IMR-90 (cell line): ENCODE results near the gene TFAP2A. TPM values are rescaled to one million over a fixed set of nuclear protein-coding genes. Genes with fewer than 3 reads are reported as not detected.

Experiments used
- ATAC-seq: fragments of 200-7000 bp; cut with Tn5 transposase; 2 replicates; pipeline ENCODE4 v1.9.1; 2020; ENCODE audit warnings: low read depth, mild to moderate bottlenecking, moderate library complexity
- BruUV-seq: library from RNA; stranded (reverse); fragments of 400-500 nt; replicated peaks from 2 replicates; lab custom pipeline; 2021; lab: Mats Ljungman, UMichigan
- CTCF ChIA-PET: fragments of 300-600 bp; formaldehyde crosslinking; extraction: SDS; loops from one replicate; lab custom pipeline; 2021; ENCODE audit warnings: antibody characterized with exemption; lab: Yijun Ruan, JAX
- POLR2A ChIA-PET: fragments of 300-600 bp; sonication (Branson Sonifier 250); formaldehyde crosslinking; loops from one replicate; lab custom pipeline; 2022; ENCODE audit warnings: antibody characterized with exemption; ENCODE audit not compliant: unreplicated experiment; lab: Charles Lee
- DNase-seq: peaks from one replicate; pipeline ENCODE4 v3.0.0; 2013
- H2AFZ ChIP-seq: replicated peaks from 2 replicates; pipeline ENCODE3; 2013; ENCODE audit warnings: low read length, mild to moderate bottlenecking; ENCODE audit not compliant: poor library complexity
- H2AK5ac ChIP-seq: 2 replicates; pipeline ENCODE4 v1.6.1; 2013; ENCODE audit warnings: low read depth, low read length, inconsistent platforms
- H2AK9ac ChIP-seq: replicated peaks from 2 replicates; pipeline ENCODE3; 2013; ENCODE audit warnings: mild to moderate bottlenecking, low read depth, low read length, moderate library complexity; ENCODE audit not compliant: poor library complexity
- H2BK120ac ChIP-seq: 2 replicates; pipeline ENCODE4 v1.6.1; 2013; ENCODE audit warnings: low read depth, low read length, inconsistent platforms
- H2BK15ac ChIP-seq: 3 replicates; pipeline ENCODE4 v1.6.1; 2013; ENCODE audit warnings: low read depth, low read length, inconsistent platforms
- H2BK20ac ChIP-seq: 2 replicates; pipeline ENCODE4 v1.6.1; 2013; ENCODE audit warnings: low read depth, mild to moderate bottlenecking, inconsistent platforms, low read length, moderate library complexity
- H2BK5ac ChIP-seq: 2 replicates; pipeline ENCODE4 v1.6.1; 2013; ENCODE audit warnings: mild to moderate bottlenecking, low read depth, low read length, inconsistent platforms; ENCODE audit not compliant: poor library complexity, severe bottlenecking
- H3K14ac ChIP-seq: replicated peaks from 2 replicates; pipeline ENCODE4 v1.6.1; 2013; ENCODE audit warnings: low read depth, low read length, inconsistent platforms
- H3K18ac ChIP-seq: 2 replicates; pipeline ENCODE4 v1.6.1; 2013; ENCODE audit warnings: low read depth, low read length, control low read depth
- H3K23ac ChIP-seq: 2 replicates; pipeline ENCODE4 v1.6.1; 2013; ENCODE audit warnings: low read depth, low read length, inconsistent platforms
- H3K27ac ChIP-seq: 2 replicates; pipeline ENCODE4 v1.5.1; 2013; ENCODE audit warnings: mild to moderate bottlenecking, control low read depth, low read length; ENCODE audit not compliant: insufficient read depth
- H3K27me3 ChIP-seq: 2 replicates; pipeline ENCODE4 v1.6.1; 2013; ENCODE audit warnings: low read length; ENCODE audit not compliant: control insufficient read depth, insufficient read depth
- H3K36me3 ChIP-seq: 2 replicates; pipeline ENCODE4 v1.6.1; 2013; ENCODE audit warnings: low read length, mixed read lengths; ENCODE audit not compliant: control insufficient read depth, insufficient read depth
- H3K4ac ChIP-seq: 2 replicates; pipeline ENCODE4 v1.6.1; 2013; ENCODE audit warnings: low read depth, low read length, inconsistent platforms
- H3K4me1 ChIP-seq: 2 replicates; pipeline ENCODE4 v1.6.1; 2013; ENCODE audit warnings: low read length, mixed read lengths; ENCODE audit not compliant: control insufficient read depth, insufficient read depth
- H3K4me2 ChIP-seq: 2 replicates; pipeline ENCODE4 v1.6.1; 2013; ENCODE audit warnings: low read depth, mild to moderate bottlenecking, control low read depth, low read length, moderate library complexity
- H3K4me3 ChIP-seq: 2 replicates; pipeline ENCODE4 v1.5.1; 2013; ENCODE audit warnings: low read depth, mild to moderate bottlenecking, control low read depth, low read length, moderate library complexity; ENCODE audit not compliant: insufficient read depth
- H3K56ac ChIP-seq: 2 replicates; pipeline ENCODE4 v1.6.1; 2013; ENCODE audit warnings: low read length, inconsistent platforms; ENCODE audit not compliant: insufficient read depth; ENCODE audit errors: extremely low read depth
- H3K79me1 ChIP-seq, 2 experiments: 2 replicates each; pipeline ENCODE4 v1.6.1; 2013; ENCODE audit warnings: low read length in 2 of 2, inconsistent platforms in 1 of 2, low read depth in 1 of 2
- H3K9ac ChIP-seq: 2 replicates; pipeline ENCODE4 v1.6.1; 2013; ENCODE audit warnings: low read depth, low read length, control low read depth
- H3K9me1 ChIP-seq: 2 replicates; pipeline ENCODE4 v1.6.1; 2013; ENCODE audit warnings: low read length, inconsistent platforms; ENCODE audit not compliant: insufficient read depth
- H3K9me3 ChIP-seq: 2 replicates; pipeline ENCODE4 v1.6.1; 2013; ENCODE audit warnings: low read length; ENCODE audit not compliant: control insufficient read depth, insufficient read depth
- H4K20me1 ChIP-seq: 2 replicates; pipeline ENCODE4 v1.6.1; 2013; ENCODE audit warnings: low read length, inconsistent platforms; ENCODE audit not compliant: insufficient read depth
- H4K5ac ChIP-seq: 2 replicates; pipeline ENCODE4 v1.6.1; 2013; ENCODE audit warnings: mild to moderate bottlenecking, low read depth, low read length, control low read depth
- H4K8ac ChIP-seq, 2 experiments: 2 replicates each; pipeline ENCODE4 v1.6.1; 2013; ENCODE audit warnings: low read depth in 2 of 2, low read length in 2 of 2, control low read depth in 1 of 2, inconsistent platforms in 1 of 2
- H4K91ac ChIP-seq: 2 replicates; pipeline ENCODE4 v1.6.1; 2013; ENCODE audit warnings: low read depth, low read length, inconsistent platforms; ENCODE audit not compliant: insufficient read depth
- CEBPB ChIP-seq: IDR thresholded peaks from 2 replicates; pipeline ENCODE4 v1.6.1; 2012; ENCODE audit warnings: low read depth, low read length, improper control_type of control experiment
- CHD1 ChIP-seq: IDR thresholded peaks from 2 replicates; pipeline ENCODE4 v1.6.1; 2012; ENCODE audit warnings: low read depth, low read length, improper control_type of control experiment
- FOS ChIP-seq: fragments of 150-350 bp; IDR thresholded peaks from 2 replicates; pipeline ENCODE4 v1.6.1; 2016; ENCODE audit warnings: low read depth, low read length
- MAZ ChIP-seq: IDR thresholded peaks from 2 replicates; pipeline ENCODE4 v1.6.1; 2012; ENCODE audit warnings: low read depth, mild to moderate bottlenecking, low read length, improper control_type of control experiment, moderate library complexity, borderline replicate concordance
- MXI1 ChIP-seq: IDR thresholded peaks from 2 replicates; pipeline ENCODE4 v1.6.1; 2012; ENCODE audit warnings: low read depth, mild to moderate bottlenecking, low read length, moderate library complexity, borderline replicate concordance
- RAD21 ChIP-seq: IDR thresholded peaks from 2 replicates; pipeline ENCODE4 v1.6.1; 2012; ENCODE audit warnings: low read length, improper control_type of control experiment
- RFX5 ChIP-seq: IDR thresholded peaks from 2 replicates; pipeline ENCODE4 v1.8.0; 2012; ENCODE audit warnings: low read depth, mild to moderate bottlenecking, low read length, moderate library complexity
- WGBS, 2 experiments: methylation state at CpG; one replicate each; pipeline versions ENCODE4 v1.1.5 to v1.1.7; 2013; ENCODE audit warnings: missing lambda C conversion rate in 2 of 2; ENCODE audit not compliant: insufficient read length in 1 of 2; ENCODE audit errors: extremely low coverage in 2 of 2; 5-methylcytosine and 5-hydroxymethylcytosine counted together
- dilution Hi-C: fragments of 300-500 bp; cut with HindIII; formaldehyde crosslinking; loops from one replicate; pipeline ENCODE4 v1.14.3; 2018; ENCODE audit warnings: low sequenced_read_pairs; ENCODE audit not compliant: unreplicated experiment
- in situ Hi-C: fragments of 300-500 bp; cut with MboI; formaldehyde crosslinking; loops from 3 replicates; pipeline ENCODE4 v1.14.3; 2019; ENCODE audit warnings: low sequenced_read_pairs, inconsistent platforms, mixed read lengths
- intact Hi-C: fragments of 100-400 bp; cut with micrococcal nuclease; formaldehyde crosslinking; loops from 2 replicates; pipeline ENCODE4 v1.10.0; 2022
- polyA plus RNA-seq, 3 experiments: library from polyadenylated mRNA; depleted of rRNA; stranded (reverse); fragments of >200 nt; gene quantifications; 2 replicates each; pipeline ENCODE4 v1.2.3, GENCODE V29; 2012; ENCODE audit warnings: low replicate concordance in 1 of 3
- total RNA-seq: library from RNA; depleted of rRNA; stranded (reverse); fragments of >200 nt; gene quantifications from 2 replicates; pipeline ENCODE4 v1.2.3, GENCODE V29; 2012
- TF ChIP-seq, protein P1 (sequence below): fragments of 150-350 bp; IDR thresholded peaks from 2 replicates; pipeline ENCODE4 v1.6.1; 2016; ENCODE audit warnings: low read depth, mild to moderate bottlenecking, low read length, moderate library complexity, borderline replicate concordance

TFAP2A gene
- total and polyA plus RNA-seq, 2 of the 4 experiments (the other 2 are of a cell fraction) = 0.72 to 7.1 TPM

DNA sequence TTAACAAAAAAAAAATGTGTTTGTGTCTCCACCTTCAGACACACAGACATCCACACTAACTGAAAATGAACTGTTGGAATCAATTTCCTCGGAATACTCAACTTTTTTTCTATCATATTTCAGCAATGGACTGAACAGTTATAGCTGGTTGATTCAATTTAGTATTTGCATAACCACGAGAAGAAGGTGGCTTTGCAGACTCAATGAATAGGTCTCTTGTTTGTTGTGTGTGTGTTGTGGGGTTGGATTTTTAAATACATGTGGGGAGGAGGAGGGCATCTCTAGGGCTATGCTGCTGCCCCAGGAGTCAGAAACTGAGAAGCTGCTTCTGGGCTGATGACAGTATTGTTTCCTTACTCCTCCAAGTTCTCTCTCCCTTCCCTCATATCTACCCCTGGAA, 28.7 kb downstream of the TFAP2A start (continued):
- no peak for TF ChIP-seq MXI1

DNA sequence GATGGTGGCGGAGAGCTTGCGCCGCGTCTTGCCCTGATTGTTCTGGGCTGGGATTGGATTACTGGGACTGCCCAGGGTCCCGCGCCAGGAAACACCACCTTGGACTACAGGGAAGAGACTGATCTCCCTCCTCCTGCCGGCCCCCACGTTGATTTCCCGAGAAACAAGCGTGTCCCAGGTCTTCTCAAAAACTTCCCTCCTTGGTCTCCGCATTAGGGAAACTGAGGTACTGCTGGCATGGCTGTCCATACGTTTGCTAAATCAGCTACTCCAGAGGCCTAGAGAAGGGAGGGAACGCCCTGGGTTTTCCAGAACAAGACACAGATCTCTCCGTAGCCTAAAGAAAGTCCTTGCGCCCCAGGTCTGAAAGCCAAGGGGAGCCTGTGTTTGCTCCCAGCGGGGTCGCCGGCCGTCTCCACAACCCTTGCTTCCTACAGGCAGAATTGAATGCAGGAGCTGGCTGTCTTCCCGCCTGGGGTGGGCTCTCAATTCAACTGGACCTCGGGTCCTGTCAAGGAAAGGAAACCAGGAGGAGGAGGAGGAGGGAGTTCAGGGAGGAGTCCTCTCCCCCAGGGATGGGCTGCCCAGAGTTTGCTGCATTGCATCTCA, 29.2 kb downstream of the TFAP2A start:
- in situ Hi-C loops = no loop called here
- POLR2A ChIA-PET = no interaction called here

More for the DNA sequence above, 29.2 kb downstream of the TFAP2A start:
- H4K5ac ChIP-seq = no peak overlapping the region
- no peak overlapping the region for H4K91ac ChIP-seq
- no TSS peak for BruUV-seq
- ATAC-seq = no peak
- no peak overlapping the region for H2BK15ac ChIP-seq
- no peaks in the 10 kb centered on the region for H4K20me1 ChIP-seq
- CTCF ChIA-PET = interaction anchor here (1.2 kb wide), 1 partner anchor 245 kb away, joined by 3 read pairs; no protein-coding TSS in a partner anchor
- no peak overlapping the region for H2AK5ac ChIP-seq
- no peak overlapping the region for H3K9ac ChIP-seq
- H3K27ac ChIP-seq = no peak overlapping the region
- no peak overlapping the region for H3K4me3 ChIP-seq
- intact Hi-C loops = no loop called here
- H2AFZ ChIP-seq = peak overlapping the region; percentile 15
- H3K4ac ChIP-seq = no peak overlapping the region
- H3K23ac ChIP-seq = no peak overlapping the region
- TF ChIP-seq CHD1 (no peak), MAZ (no peak), MXI1 (no peak), RFX5 (no peak), CEBPB (no peak), RAD21 (no peak), FOS (no peak)
- TF ChIP-seq, protein P1, sequence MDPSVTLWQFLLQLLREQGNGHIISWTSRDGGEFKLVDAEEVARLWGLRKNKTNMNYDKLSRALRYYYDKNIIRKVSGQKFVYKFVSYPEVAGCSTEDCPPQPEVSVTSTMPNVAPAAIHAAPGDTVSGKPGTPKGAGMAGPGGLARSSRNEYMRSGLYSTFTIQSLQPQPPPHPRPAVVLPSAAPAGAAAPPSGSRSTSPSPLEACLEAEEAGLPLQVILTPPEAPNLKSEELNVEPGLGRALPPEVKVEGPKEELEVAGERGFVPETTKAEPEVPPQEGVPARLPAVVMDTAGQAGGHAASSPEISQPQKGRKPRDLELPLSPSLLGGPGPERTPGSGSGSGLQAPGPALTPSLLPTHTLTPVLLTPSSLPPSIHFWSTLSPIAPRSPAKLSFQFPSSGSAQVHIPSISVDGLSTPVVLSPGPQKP = no peak
- H3K14ac ChIP-seq = no peak overlapping the region
- H3K9me1 ChIP-seq = no peaks in the 10 kb centered on the region
- dilution Hi-C loops = no loop called here
- no peak overlapping the region for H4K8ac ChIP-seq
- WGBS, 2 experiments = no CpG with 5 or more reads among the region's 21 CpGs
- H2AK9ac ChIP-seq = no peak overlapping the region
- peaks cover 91% of the 10 kb centered on the region for H3K27me3 ChIP-seq
- H2BK5ac ChIP-seq = no peak overlapping the region
- no peak overlapping the region for H3K56ac ChIP-seq
- H2BK20ac ChIP-seq = no peak overlapping the region
- no peaks in the 10 kb centered on the region for H3K4me1 ChIP-seq
- DNase-seq = no peak
- peaks cover 5% of the 10 kb centered on the region for H3K9me3 ChIP-seq
- H2BK120ac ChIP-seq = no peak overlapping the region
- H3K18ac ChIP-seq = no peak overlapping the region
- no peaks in the 10 kb centered on the region for H3K36me3 ChIP-seq
- H3K4me2 ChIP-seq = no peak overlapping the region
- no peaks in the 10 kb centered on the region for H3K79me1 ChIP-seq
